Activated naive CD8-positive, alpha-beta T cell treated with anti-CD3 and anti-CD28 coated beads, Interleukin-2, amount 50 U/mL, for 24 hours (primary cell): Measurements from ENCODE around the gene NEDD4.

ENCODE experiments used
- ATAC-seq: fragments of 150-1000 bp; cut with Tn5 transposase; one replicate; pipeline ENCODE4 v1.10.0; 2021
- DNase-seq: peaks from one replicate; pipeline ENCODE4 v3.0.0; 2021
- H3K27ac Mint-ChIP-seq: one replicate; pipeline ENCODE4 v1.8.0; 2021; ENCODE audit warnings: mild to moderate bottlenecking, mixed read lengths
- H3K27me3 Mint-ChIP-seq: one replicate; pipeline ENCODE4 v1.8.0; 2021; ENCODE audit warnings: mixed read lengths
- H3K36me3 Mint-ChIP-seq: one replicate; pipeline ENCODE4 v1.8.0; 2021; ENCODE audit warnings: low read depth, mixed read lengths
- H3K4me1 Mint-ChIP-seq: one replicate; pipeline ENCODE4 v1.8.0; 2021; ENCODE audit warnings: mixed read lengths
- H3K4me3 Mint-ChIP-seq: one replicate; pipeline ENCODE4 v1.8.0; 2021; ENCODE audit warnings: mild to moderate bottlenecking, moderate library complexity, mixed read lengths
- H3K9me3 Mint-ChIP-seq: one replicate; pipeline ENCODE4 v1.8.0; 2021; ENCODE audit warnings: mixed read lengths

The NEDD4 gene

DNA sequence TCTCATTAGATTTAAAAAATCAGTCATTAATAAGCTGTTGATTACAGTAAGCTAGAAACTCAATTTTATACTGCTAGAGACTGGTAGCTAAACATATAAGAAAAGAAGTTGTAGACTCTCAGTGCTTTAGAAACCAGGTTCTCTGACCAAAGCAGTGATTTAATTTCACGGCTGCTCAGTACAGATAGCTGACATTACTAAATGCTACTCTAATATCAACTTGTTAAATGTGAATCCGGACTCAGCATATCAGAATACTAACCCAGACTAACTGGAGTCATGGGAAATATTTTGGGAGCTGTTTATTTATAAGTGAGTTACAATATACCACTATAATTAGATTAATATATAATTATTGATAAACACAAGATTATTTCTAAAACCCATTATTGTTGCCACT lies 80.4 kb downstream of the NEDD4 start:
- Mint-ChIP-seq H3K4me3 (no peak overlapping the region), H3K4me1 (peaks cover 4% of the 10 kb centered on the region), H3K27me3 (no peaks in the 10 kb centered on the region), H3K9me3 (no peaks in the 10 kb centered on the region), H3K27ac (no peak overlapping the region), H3K36me3 (no peaks in the 10 kb centered on the region)
- DNase-seq = no peak
- no peak for ATAC-seq

DNA sequence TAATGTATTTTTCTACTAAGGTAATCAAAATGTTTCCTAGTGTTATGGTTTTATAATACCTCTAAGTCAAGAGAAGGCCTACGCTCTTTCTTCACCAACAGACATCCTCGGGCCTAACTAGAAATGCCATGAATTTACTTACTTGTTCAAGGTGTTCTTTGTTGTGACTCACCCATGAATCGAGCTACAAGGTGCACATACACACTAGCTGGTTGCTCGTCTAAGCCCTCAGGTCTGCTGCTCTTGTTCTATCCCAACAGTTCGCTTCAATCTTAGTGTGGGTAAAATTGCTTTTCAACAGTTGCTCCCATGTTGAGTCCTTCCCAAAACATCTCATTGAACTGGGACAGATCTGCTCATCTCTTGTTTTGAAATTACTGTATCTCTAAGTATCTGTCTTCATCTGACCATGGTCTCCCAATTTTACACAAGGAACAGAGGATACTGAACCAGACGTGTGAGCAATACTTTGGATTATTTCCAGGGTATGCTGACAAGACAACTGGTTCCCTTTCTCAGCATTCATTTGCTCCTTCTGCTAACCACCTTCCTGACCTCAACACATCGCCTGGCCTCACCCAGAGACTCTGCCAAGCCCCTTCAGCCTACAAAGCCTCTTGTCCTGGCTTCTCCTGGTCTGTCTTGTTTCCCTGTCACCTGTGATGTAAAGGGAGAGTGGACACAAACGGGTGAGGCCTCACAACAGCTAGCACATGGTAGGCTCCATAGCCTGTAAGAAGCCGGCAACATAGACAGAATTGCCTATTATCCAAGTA lies 84.2 kb downstream of the NEDD4 start:
- H3K27me3 Mint-ChIP-seq = no peaks in the 10 kb centered on the region
- no peaks in the 10 kb centered on the region for H3K4me1 Mint-ChIP-seq
- H3K4me3 Mint-ChIP-seq = no peak overlapping the region
- no peaks in the 10 kb centered on the region for H3K36me3 Mint-ChIP-seq
- H3K27ac Mint-ChIP-seq = no peak overlapping the region
- ATAC-seq (no peak), DNase-seq (no peak)
- H3K9me3 Mint-ChIP-seq = no peaks in the 10 kb centered on the region

DNA sequence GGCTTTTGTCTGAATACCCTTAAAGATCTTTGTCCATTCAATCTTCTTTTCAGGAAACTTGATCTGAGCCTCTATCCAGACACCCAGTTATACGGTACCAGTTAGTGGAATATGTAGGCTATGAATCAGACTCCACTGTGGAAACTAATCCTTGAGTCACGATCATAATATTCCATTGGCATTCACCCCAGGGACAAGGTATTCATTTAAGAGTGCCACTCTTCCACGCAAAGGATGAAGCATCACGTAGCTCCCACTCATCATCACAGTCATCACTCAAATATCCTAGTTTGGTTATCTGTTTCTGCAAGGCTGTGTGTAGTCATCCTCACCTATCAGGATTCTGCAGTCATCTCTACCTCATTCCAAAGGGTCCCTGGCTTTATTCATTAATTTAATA lies 85.6 kb downstream of the NEDD4 start:
- no peaks in the 10 kb centered on the region for H3K4me1 Mint-ChIP-seq
- no peak overlapping the region for H3K4me3 Mint-ChIP-seq
- H3K9me3 Mint-ChIP-seq = no peaks in the 10 kb centered on the region
- H3K27me3 Mint-ChIP-seq = no peaks in the 10 kb centered on the region
- no peaks in the 10 kb centered on the region for H3K36me3 Mint-ChIP-seq
- no peak for DNase-seq
- no peak overlapping the region for H3K27ac Mint-ChIP-seq
- no peak for ATAC-seq

DNA sequence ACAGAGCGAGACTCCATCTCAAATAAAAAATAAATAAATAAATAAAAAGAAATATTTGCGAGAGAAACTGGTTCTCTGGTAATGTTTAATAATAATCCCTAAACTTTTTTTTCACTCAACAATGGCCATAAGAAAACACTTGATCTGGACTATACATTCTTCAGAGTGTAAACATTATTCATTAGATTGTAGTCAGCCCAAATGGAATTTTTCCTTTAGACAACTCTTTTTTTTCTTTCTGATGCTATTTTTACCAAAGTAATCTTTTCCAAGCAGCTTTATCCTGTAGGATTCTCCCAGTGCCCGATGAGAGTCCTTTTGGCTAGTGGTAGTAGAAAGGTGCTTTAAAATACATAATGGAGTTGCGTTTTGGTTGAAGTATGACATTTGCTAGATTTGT lies 90.4 kb downstream of the NEDD4 start:
- ATAC-seq (no peak), DNase-seq (no peak)
- no peak overlapping the region for H3K4me3 Mint-ChIP-seq
- H3K36me3 Mint-ChIP-seq = no peaks in the 10 kb centered on the region
- H3K4me1 Mint-ChIP-seq = no peaks in the 10 kb centered on the region
- H3K9me3 Mint-ChIP-seq = no peaks in the 10 kb centered on the region
- no peak overlapping the region for H3K27ac Mint-ChIP-seq
- H3K27me3 Mint-ChIP-seq = no peaks in the 10 kb centered on the region

DNA sequence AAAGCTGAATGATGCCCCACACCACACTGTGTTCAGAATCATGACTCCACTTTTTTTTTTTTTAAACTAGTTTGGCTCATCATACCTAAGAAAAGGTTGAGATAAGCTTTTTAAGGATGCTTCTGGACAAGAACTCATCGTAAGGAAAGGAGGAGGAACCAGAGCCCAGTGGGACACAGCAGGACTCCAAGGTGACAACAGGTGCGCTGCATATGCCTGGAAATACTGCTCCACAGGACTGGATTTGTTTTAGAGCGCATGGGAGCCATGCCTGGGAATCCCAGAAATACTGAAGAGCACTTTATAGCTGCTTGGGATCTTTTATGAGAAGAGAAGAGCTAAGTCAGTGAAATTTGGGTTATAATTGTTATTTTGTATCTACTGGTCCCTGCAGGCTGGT lies 93.4 kb downstream of the NEDD4 start:
- DNase-seq (no peak), ATAC-seq (no peak)
- Mint-ChIP-seq H3K27ac (no peak overlapping the region), H3K27me3 (no peaks in the 10 kb centered on the region), H3K4me1 (peaks cover 5% of the 10 kb centered on the region), H3K4me3 (no peak overlapping the region), H3K36me3 (no peaks in the 10 kb centered on the region), H3K9me3 (no peaks in the 10 kb centered on the region)

DNA sequence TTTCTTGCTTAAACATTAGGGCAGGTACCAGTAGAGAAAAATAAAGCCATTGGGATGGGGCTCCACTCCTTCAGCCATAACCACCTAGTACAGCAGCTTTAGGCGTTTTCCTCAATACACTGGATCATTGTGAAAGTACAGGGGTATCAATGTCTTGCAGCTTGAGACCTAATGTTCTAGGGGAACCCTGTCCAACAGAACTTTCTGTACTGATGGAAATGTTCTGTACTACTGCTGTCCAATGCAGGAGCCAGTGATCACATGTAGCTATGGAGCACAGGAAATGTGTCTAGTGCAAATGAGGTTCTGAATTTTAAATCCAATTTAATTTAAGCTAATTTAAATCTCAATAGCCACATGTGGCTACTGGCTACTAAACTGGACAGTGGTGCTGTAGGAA lies 93.9 kb downstream of the NEDD4 start:
- DNase-seq (no peak), ATAC-seq (no peak)
- peaks cover 6% of the 10 kb centered on the region for H3K4me1 Mint-ChIP-seq
- H3K9me3 Mint-ChIP-seq = no peaks in the 10 kb centered on the region
- no peaks in the 10 kb centered on the region for H3K36me3 Mint-ChIP-seq
- H3K27me3 Mint-ChIP-seq = no peaks in the 10 kb centered on the region
- no peak overlapping the region for H3K4me3 Mint-ChIP-seq
- no peak overlapping the region for H3K27ac Mint-ChIP-seq

DNA sequence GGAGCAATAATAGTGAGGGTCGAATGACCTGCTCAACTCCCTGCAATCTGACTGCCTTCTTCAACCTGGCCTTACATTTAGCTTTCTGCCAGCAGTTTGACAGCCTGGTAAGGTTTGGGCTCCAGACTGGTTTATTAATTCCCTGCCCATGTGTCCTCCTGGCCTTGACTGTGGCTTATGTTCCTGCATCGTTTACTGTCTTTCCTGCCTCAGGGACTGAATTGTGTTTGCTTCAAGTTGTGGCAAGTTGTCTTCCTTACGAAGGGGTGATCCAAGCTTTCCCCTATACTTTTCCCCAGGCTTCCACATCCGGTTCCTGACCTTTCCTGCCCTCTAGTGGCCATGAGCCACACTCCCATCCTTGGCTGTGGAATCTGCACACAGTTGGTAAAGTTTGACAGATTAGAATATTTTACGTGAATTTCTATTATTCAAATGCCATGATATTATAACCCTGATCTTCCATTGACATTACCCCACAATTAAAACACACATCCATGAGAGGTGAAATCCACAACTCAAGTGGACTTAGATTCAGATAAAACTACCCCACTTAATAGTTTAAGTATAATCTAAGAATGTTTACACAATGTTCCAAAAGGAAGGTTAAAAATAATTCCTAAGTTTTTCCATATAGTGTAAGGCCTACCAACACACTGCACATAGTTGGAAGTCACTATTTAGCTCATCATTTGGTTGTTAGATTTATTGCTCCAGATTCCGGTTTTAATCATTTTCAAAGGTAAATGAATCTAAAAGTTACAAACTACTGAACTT lies 95.7 kb downstream of the NEDD4 start:
- no peak overlapping the region for H3K4me3 Mint-ChIP-seq
- H3K27ac Mint-ChIP-seq = no peak overlapping the region
- no peaks in the 10 kb centered on the region for H3K27me3 Mint-ChIP-seq
- peaks cover 10% of the 10 kb centered on the region for H3K4me1 Mint-ChIP-seq
- H3K36me3 Mint-ChIP-seq = no peaks in the 10 kb centered on the region
- ATAC-seq (no peak), DNase-seq (peak; percentile 17)
- H3K9me3 Mint-ChIP-seq = no peaks in the 10 kb centered on the region

DNA sequence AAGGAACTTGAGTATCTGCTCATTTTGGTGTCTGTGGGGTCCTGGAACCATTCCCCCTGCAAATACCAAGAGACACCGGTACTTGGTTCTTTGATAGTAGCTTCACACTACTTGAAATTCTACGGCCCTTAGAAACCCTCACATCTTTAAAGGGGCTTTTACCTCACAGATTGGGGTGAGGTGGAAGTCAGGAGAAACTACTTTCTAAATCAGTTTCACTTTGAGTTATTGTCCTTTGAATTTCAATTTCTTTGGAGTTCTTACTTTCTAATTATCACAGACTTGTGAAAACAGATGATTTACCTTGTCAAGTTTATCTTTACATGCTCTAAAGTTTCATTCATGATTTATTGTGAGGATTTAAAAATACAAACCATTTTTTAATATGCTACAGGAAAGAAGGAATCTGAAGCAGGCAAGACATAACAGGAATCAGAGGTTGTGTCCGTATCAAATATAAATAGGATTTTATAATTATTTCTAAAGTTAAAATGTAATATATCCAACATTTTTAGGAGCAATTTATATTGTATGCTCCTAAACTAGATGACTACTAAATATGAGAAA lies 98.9 kb downstream of the NEDD4 start:
- no peak for DNase-seq
- Mint-ChIP-seq H3K4me3 (no peak overlapping the region), H3K27me3 (no peaks in the 10 kb centered on the region), H3K9me3 (no peaks in the 10 kb centered on the region), H3K36me3 (no peaks in the 10 kb centered on the region), H3K4me1 (peaks cover 10% of the 10 kb centered on the region), H3K27ac (no peak overlapping the region)
- no peak for ATAC-seq

DNA sequence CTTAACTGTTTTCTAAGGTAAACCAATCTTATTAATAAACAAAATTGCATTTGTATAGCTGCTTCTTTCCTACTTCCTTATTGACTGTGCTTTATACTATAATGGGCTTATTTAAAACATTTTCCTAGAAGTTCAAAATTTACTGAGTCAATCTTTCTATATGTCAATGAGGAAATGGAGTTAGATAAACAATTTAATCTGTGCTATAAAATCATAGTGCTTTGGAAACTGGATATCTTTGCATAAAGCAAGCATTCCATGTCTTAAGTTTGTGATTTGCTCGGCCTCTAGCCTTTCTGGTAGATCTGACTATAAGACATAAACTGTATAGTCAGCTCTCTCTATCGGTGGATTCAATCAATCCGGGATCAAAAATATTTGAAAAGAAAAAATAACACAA lies 99.6 kb downstream of the NEDD4 start:
- H3K4me3 Mint-ChIP-seq = no peak overlapping the region
- peaks cover 10% of the 10 kb centered on the region for H3K4me1 Mint-ChIP-seq
- no peak overlapping the region for H3K27ac Mint-ChIP-seq
- DNase-seq (no peak), ATAC-seq (no peak)
- H3K36me3 Mint-ChIP-seq = no peaks in the 10 kb centered on the region
- no peaks in the 10 kb centered on the region for H3K27me3 Mint-ChIP-seq
- H3K9me3 Mint-ChIP-seq = no peaks in the 10 kb centered on the region

DNA sequence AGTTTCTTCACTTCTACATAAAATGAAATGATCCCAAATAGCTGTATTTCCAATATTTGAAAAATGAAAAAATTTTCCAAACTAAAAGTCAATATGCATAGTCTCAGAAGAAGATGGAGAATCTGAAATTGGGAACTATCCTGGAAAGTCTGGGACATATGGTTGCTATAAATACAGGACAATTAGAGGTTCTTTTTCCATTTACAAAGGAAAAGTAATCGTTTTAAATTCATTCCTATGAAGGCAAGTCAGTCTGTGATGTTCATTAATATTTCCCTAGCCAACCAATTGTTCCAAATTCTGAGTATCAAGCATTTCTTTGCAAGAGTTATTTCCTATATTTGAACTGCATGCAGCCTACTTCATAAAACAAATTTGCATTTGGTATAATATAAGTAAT lies 102.2 kb downstream of the NEDD4 start:
- H3K36me3 Mint-ChIP-seq = peaks cover 5% of the 10 kb centered on the region
- ATAC-seq = no peak
- no peak for DNase-seq
- no peak overlapping the region for H3K27ac Mint-ChIP-seq
- peaks cover 2% of the 10 kb centered on the region for H3K27me3 Mint-ChIP-seq
- peaks cover 10% of the 10 kb centered on the region for H3K4me1 Mint-ChIP-seq
- no peak overlapping the region for H3K4me3 Mint-ChIP-seq
- peaks cover 13% of the 10 kb centered on the region for H3K9me3 Mint-ChIP-seq

DNA sequence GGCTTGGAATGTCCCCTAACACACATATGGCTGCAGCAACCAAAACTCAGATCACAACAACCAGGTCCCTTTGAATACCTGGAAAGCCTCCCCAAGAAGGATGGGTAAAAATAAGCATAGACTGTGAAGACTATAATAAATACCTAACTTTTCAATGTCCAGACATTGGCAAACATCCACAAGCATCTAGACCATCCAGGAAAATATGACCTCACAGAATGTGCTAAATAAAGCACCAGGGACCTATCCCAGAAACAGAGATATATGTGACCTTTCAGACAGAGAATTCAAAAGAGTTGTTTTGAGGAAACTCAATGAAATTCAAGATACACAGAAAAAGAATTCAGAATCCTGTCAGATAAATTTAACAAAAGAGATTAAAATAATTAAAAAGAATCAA lies 109.2 kb downstream of the NEDD4 start:
- H3K36me3 Mint-ChIP-seq = peaks cover 8% of the 10 kb centered on the region
- peaks cover 2% of the 10 kb centered on the region for H3K27me3 Mint-ChIP-seq
- DNase-seq = no peak

DNA sequence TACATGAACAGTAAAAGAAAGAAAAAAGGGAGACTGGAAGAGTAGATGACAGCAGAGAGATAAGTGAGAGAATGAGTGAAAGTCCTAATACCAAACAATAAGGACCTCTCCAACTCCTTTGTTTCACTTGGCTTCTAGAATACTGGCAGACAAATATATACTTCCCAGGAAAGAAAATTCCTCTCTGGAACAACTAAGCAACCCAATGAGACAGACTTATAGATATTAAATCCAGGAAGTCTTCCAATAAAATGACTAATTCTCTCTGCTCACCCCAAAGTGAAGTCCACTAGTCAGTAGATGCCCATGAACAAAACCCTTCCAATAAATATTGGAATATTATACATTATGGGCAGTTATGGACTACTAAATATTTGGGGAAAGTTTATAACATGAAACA lies 114.2 kb downstream of the NEDD4 start:
- H3K9me3 Mint-ChIP-seq = no peaks in the 10 kb centered on the region
- H3K4me3 Mint-ChIP-seq = no peak overlapping the region
- no peak for DNase-seq
- no peaks in the 10 kb centered on the region for H3K36me3 Mint-ChIP-seq
- H3K4me1 Mint-ChIP-seq = no peaks in the 10 kb centered on the region
- H3K27me3 Mint-ChIP-seq = peaks cover 2% of the 10 kb centered on the region
- ATAC-seq = no peak
- no peak overlapping the region for H3K27ac Mint-ChIP-seq

More for the DNA sequence above, 109.2 kb downstream of the NEDD4 start:
- ATAC-seq = no peak
- no peaks in the 10 kb centered on the region for H3K4me1 Mint-ChIP-seq
- H3K4me3 Mint-ChIP-seq = no peak overlapping the region
- no peak overlapping the region for H3K27ac Mint-ChIP-seq
- peaks cover 28% of the 10 kb centered on the region for H3K9me3 Mint-ChIP-seq

DNA sequence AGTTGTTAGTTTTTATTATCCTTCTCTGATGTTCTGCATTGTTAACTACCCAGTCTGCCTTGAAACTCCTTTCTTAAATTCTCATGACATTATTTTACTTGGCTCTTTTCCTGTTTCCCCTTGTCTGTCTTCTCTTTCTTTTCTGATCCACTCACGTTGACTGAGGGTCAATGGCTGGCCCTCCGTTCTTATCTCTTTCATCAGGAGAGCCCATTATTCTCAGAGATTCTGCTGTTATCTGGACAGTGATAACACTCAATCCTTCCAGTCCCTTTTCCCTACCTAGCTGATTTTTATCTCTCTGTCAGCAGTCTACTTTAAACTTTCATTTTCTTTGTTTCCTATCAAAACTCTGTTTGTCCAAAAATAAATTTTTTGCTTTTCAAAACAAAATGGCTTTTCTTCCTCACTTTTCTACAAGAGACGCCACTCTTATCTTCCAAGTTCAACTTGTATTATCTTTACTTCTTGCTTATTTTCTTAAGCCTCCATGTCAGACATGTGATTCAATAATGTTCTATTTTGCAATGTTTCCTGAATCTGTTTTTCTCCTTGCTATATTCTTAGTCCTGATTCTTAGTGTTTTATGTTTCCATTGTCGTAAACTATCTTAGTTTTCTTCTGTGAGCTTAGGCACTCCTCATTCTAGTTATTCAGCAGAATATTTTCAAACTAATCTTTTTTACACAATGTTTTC lies 120.2 kb downstream of the NEDD4 start:
- Mint-ChIP-seq H3K9me3 (no peaks in the 10 kb centered on the region), H3K4me3 (no peak overlapping the region), H3K27ac (no peak overlapping the region), H3K4me1 (no peaks in the 10 kb centered on the region), H3K36me3 (no peaks in the 10 kb centered on the region), H3K27me3 (peaks cover 2% of the 10 kb centered on the region)
- DNase-seq = no peak
- ATAC-seq = no peak

DNA sequence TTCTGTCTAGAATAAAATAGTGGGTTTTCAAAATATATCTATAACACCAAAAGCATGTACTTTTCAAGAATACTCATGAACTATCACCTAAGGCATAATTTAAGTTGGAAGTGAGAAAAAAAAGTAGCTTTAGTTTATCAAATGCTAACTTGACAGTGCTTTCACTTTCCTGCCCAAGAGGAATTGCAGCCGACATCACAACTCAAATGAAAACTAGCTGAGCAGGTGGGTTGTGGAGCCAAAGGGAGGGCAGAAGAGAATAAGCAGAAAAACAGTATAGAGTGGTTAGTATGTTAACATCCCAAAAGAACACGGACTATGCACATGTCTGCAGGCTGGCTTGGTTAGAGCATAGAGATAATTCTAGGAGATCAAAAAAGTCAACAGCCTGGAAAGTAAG lies 120.9 kb downstream of the NEDD4 start:
- Mint-ChIP-seq H3K27ac (no peak overlapping the region), H3K9me3 (no peaks in the 10 kb centered on the region), H3K36me3 (no peaks in the 10 kb centered on the region), H3K27me3 (peaks cover 2% of the 10 kb centered on the region), H3K4me1 (no peaks in the 10 kb centered on the region), H3K4me3 (no peak overlapping the region)
- DNase-seq = no peak
- no peak for ATAC-seq

DNA sequence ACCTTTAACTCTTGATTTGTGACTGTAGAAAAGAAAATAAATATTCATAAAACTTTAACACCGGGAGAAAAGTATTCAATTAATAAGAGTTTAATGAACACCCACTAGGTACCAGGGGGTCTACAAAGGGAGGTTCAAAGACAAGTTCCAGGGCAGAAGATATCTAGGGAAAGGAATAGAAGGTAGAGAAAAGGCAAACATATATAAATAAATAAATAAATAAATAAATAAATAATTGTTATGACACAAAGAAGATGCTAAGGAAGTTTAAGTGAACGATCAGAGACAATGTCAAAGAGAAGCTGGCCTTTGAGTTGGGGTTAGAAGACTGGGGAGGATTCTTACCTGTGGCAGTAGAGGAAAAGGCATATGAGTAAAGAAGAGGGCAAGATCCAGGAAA lies 123.8 kb downstream of the NEDD4 start:
- no peak overlapping the region for H3K27ac Mint-ChIP-seq
- H3K27me3 Mint-ChIP-seq = no peaks in the 10 kb centered on the region
- no peaks in the 10 kb centered on the region for H3K4me1 Mint-ChIP-seq
- ATAC-seq = no peak
- H3K36me3 Mint-ChIP-seq = no peaks in the 10 kb centered on the region
- H3K4me3 Mint-ChIP-seq = no peak overlapping the region
- no peaks in the 10 kb centered on the region for H3K9me3 Mint-ChIP-seq
- DNase-seq = no peak
